SK-N-DZ (cell line): ENCODE measurements around the gene AXL.

Experiments used
- DNase-seq: peaks from one replicate; pipeline ENCODE4 v3.0.0-alpha.2; 2015; ENCODE audit warnings: low spot score
- small RNA-seq, 2 experiments: library from RNA; depleted of rRNA; stranded (forward); fragments of <200 nt; gene quantifications; one replicate each; pipeline ENCODE3, GENCODE V24; 2014

AXL gene

GRCh38 chr19:41307954-41308449, 89.0 kb downstream of the AXL start:
- DNase-seq = no peak

- peak; percentile 79 for DNase-seq
These were observed 89.6 kb downstream of the AXL start for GRCh38 chr19:41308450-41309179.

GRCh38 chr19:41309180-41310032, 90.4 kb downstream of the AXL start:
- DNase-seq = no peak

- DNase-seq = peak; percentile 88
These were observed 91.2 kb downstream of the AXL start, which contains the start of gene CCDC97 for GRCh38 chr19:41310033-41310831. TSS of gene CCDC97 (plus strand) at chr19:41310172. CDS start at chr19:41310311, 139 bp downstream.

- DNase-seq = no peak
These were observed 92.0 kb downstream of the AXL start for GRCh38 chr19:41311072-41311471.

Small RNA genes within 50 kb of the gene (small RNA-seq; reads per million reads assigned to genes)
- gene RN7SL34P = 0 reads per million in 2 experiments
